C4-2B (cell line): ENCODE measurements around the gene NEDD4L.

Experiments
- H3K27ac ChIP-seq: fragments of 450-650 bp; 2 replicates; pipeline ENCODE4 v1.5.1; 2017
- CTCF ChIP-seq: fragments of 450-650 bp; conservative IDR thresholded peaks from 2 replicates; pipeline ENCODE4 v1.5.1; 2017; ENCODE audit warnings: mild to moderate bottlenecking
- ZFX ChIP-seq: fragments of 450-650 bp; IDR thresholded peaks from 2 replicates; pipeline ENCODE4 v1.6.1; 2017

Gene NEDD4L

GRCh38 chr18:58313491-58314032 is 269.5 kb downstream of the NEDD4L start:
- H3K27ac ChIP-seq: peak overlapping the region; percentile 45

GRCh38 chr18:58314284-58314683 is 270.3 kb downstream of the NEDD4L start:
- TF ChIP-seq CTCF (no peak), ZFX (no peak)
- peak overlapping the region; percentile 45 for H3K27ac ChIP-seq

More at GRCh38 chr18:58313491-58314032, 269.5 kb downstream of the NEDD4L start:
- no peak for TF ChIP-seq ZFX
- TF ChIP-seq CTCF: no peak

- peak overlapping the region; percentile 46 for H3K27ac ChIP-seq
- TF ChIP-seq CTCF: no peak
- TF ChIP-seq ZFX: no peak
Observed at GRCh38 chr18:58315041-58315440, 271.0 kb downstream of the NEDD4L start.

- no peak for TF ChIP-seq CTCF
- no peak for TF ChIP-seq ZFX
- peak overlapping the region; percentile 46 for H3K27ac ChIP-seq
Observed at GRCh38 chr18:58315739-58316215, 271.8 kb downstream of the NEDD4L start.

- TF ChIP-seq ZFX: no peak
- peak overlapping the region; percentile 46 for H3K27ac ChIP-seq
Observed at GRCh38 chr18:58316396-58317342, 272.6 kb downstream of the NEDD4L start.

- peak overlapping the region; percentile 44; the same call in 1 of the 2 replicates for H3K27ac ChIP-seq
- TF ChIP-seq CTCF: no peak
- TF ChIP-seq ZFX: no peak
Observed at GRCh38 chr18:58319719-58320118, 275.7 kb downstream of the NEDD4L start.

- peak overlapping the region; percentile 17 for H3K27ac ChIP-seq
- TF ChIP-seq CTCF: no peak
- TF ChIP-seq ZFX: no peak
Observed at GRCh38 chr18:58320907-58321561, 277.0 kb downstream of the NEDD4L start.
